SU-DHL-6 (cell line): ENCODE measurements around the gene KCNH1.

Experiments used
- CTCF ChIP-seq: fragments of 200-600 bp; sonication (generic); IDR thresholded peaks from one replicate; pipeline ENCODE4 v1.5.1; 2017; ENCODE audit warnings: antibody characterized with exemption, mild to moderate bottlenecking, low read length, moderate library complexity; ENCODE audit not compliant: insufficient read depth, poor library complexity, severe bottlenecking
- EZH2phosphoT487 ChIP-seq: fragments of 200-600 bp; sonication (generic), shearing (Covaris generic); conservative IDR thresholded peaks from 2 replicates; pipeline ENCODE4 v1.6.1; 2018; ENCODE audit warnings: mild to moderate bottlenecking, antibody characterized with exemption, low read length, moderate library complexity, mixed read lengths

- TF ChIP-seq CTCF = no peak
- no peak for TF ChIP-seq EZH2phosphoT487
Measured at GRCh38 chr1:210748796-210749195, 385.2 kb downstream of the KCNH1 start.
